ENCODE data around the gene CASZ1.

Gene CASZ1

DNA sequence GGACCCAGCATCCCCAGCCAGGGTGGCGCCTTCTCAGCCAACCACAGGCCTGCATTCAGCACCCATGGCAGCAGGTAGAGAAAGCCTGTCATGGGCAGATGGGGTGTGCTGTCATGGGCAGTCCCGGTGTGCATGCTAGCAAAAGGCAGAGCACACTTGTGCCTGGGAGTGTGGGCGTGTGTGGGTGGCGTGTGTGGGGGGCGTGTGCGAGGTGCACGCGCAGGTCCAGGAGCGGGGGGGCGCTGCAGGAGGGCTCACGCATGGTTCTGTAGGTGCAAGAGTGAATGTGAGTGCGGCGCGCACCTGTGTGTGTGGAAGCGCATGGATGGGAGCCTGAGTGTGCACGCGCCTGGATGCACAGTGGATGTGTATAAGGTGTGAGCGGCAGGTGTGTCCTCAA, 137.2 kb downstream of the CASZ1 start:
- H3K4me1 ChIP-seq (ENCODE audit: control insufficient read depth in 1 of 2, insufficient read depth in 1 of 2, low read depth in 1 of 2, low read length in 1 of 2), result no peaks in the 10 kb centered on the region
- TF ChIP-seq, protein P1, sequence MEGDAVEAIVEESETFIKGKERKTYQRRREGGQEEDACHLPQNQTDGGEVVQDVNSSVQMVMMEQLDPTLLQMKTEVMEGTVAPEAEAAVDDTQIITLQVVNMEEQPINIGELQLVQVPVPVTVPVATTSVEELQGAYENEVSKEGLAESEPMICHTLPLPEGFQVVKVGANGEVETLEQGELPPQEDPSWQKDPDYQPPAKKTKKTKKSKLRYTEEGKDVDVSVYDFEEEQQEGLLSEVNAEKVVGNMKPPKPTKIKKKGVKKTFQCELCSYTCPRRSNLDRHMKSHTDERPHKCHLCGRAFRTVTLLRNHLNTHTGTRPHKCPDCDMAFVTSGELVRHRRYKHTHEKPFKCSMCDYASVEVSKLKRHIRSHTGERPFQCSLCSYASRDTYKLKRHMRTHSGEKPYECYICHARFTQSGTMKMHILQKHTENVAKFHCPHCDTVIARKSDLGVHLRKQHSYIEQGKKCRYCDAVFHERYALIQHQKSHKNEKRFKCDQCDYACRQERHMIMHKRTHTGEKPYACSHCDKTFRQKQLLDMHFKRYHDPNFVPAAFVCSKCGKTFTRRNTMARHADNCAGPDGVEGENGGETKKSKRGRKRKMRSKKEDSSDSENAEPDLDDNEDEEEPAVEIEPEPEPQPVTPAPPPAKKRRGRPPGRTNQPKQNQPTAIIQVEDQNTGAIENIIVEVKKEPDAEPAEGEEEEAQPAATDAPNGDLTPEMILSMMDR (IDR thresholded peaks at IDR 0.05), result no peak
- H3K27ac ChIP-seq, result no peak overlapping the region
- H3K9me3 ChIP-seq, result no peaks in the 10 kb centered on the region
- H3K4me3 ChIP-seq (ENCODE audit: low read depth in 1 of 2, low read length in 1 of 2), result no peak overlapping the region
- H3K27me3 ChIP-seq, result no peaks in the 10 kb centered on the region
- peaks cover 71% of the 10 kb centered on the region for H3K36me3 ChIP-seq

DNA sequence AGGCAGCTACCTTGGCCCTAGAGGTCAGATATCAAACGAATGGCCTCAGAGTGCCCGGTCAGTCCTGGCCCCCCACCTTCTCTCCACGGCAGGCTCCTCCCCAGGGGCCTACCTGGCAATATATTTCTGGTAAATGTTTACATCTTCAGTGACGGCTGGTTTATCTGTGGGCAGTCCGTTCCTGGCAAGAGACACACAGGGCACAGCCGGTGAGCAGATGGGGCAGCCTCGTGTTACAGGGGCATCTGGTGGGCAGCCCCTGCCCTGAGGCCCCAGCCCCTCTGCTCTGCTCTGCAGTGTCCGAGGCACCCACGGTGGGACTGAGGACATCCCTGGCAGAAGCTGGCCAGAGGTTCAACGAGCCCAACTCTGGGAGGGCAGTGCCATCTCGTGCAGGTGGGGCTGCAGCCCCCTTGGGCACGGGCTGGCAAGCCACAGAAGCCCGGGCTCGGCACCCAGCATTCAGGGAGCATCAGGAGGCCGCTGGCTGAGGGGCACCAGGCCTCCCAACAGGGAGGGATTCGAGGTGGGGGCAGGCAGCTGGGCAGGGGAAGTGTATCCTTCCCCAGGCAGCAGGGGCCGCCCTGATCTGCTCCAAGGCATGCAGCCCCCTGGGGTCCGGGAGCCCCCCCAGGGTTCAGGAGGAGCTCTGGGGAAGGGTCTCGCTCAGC, 137.9 kb downstream of the CASZ1 start:
- TF ChIP-seq, protein P1 (IDR thresholded peaks at IDR 0.05), result no peak
- Histone ChIP-seq H3K36me3 (peaks cover 71% of the 10 kb centered on the region), H3K4me3 (ENCODE audit: low read depth in 1 of 2, low read length in 1 of 2) (no peak overlapping the region), H3K9me3 (no peaks in the 10 kb centered on the region), H3K27ac (no peak overlapping the region), H3K4me1 (ENCODE audit: control insufficient read depth in 1 of 2, insufficient read depth in 1 of 2, low read depth in 1 of 2, low read length in 1 of 2) (no peaks in the 10 kb centered on the region), H3K27me3 (no peaks in the 10 kb centered on the region)

DNA sequence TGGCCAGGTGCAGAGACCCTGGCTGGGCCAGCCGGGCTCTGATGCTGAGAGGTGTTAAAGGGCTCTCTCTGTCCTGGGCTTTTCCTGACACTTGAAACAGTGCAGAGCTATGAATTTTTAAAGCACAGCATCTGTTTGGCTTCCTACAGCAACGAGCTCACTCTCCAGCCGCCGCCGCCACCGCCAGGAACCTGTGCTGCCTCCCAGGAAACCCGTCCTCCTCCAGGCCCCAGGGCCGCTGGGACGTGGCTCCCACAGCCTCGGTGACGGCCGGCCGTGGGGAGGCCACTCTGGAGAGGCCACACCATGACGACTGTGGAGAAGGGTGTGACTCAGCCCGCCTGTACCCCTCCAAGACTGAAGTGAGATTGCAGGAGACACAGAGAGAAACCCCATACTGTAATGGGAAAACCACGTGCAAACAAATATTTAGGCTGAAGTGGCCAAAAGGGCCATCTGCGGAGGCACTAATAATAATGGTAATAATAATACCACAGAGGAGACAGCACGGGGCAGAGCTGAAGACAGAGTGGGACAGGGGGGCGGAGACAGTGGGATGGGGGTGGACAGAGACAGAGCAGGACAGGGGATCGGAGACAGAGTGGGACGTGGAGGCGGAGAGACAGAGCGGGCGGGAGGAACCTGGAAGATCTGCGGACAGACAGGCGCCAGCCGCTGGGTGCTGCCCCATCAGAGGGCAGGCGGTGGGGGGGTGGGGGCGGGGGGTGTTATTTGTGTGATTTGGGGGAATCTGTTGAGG, 139.2 kb downstream of the CASZ1 start:
- TF ChIP-seq, protein P1 (IDR thresholded peaks at IDR 0.05), result no peak
- Histone ChIP-seq H3K27me3 (no peaks in the 10 kb centered on the region), H3K27ac (no peak overlapping the region), H3K4me1 (ENCODE audit: control insufficient read depth in 1 of 2, insufficient read depth in 1 of 2, low read depth in 1 of 2, low read length in 1 of 2) (no peaks in the 10 kb centered on the region), H3K36me3 (peaks cover 77% of the 10 kb centered on the region), H3K4me3 (ENCODE audit: low read depth in 1 of 2, low read length in 1 of 2) (no peak overlapping the region), H3K9me3 (no peaks in the 10 kb centered on the region)

GRCh38 chr1:10656431-10656830, 140.0 kb downstream of the CASZ1 start:
- Histone ChIP-seq H3K27me3 (peaks cover under 1% of the 10 kb centered on the region), H3K9me3 (no peaks in the 10 kb centered on the region), H3K4me3 (ENCODE audit: low read depth in 1 of 2, low read length in 1 of 2) (no peak overlapping the region), H3K4me1 (ENCODE audit: control insufficient read depth in 1 of 2, insufficient read depth in 1 of 2, low read depth in 1 of 2, low read length in 1 of 2) (no peaks in the 10 kb centered on the region), H3K36me3 (peaks cover 83% of the 10 kb centered on the region), H3K27ac (no peak overlapping the region)
- TF ChIP-seq, protein P1 (IDR thresholded peaks at IDR 0.05), result no peak

DNA sequence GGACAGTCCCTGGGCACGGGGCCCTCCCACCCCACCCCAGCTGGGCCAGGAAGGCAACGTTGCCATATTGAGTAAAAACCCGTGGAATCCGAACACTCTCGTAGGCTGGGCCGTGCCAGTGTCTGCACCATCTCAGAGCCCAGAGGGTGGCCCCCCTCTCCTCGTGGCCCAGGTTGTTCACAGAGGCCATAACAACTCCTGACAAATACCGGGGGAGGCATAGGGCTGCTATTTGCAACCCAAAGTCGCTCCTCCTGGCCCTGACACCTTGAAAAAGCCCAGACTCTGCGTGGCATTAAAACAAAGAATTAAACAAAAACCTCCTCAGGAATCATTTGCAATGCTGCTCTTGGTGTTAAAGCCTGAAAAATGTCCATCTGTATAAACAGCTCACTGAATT, 141.4 kb downstream of the CASZ1 start:
- H3K4me1 ChIP-seq (ENCODE audit: control insufficient read depth in 1 of 2, insufficient read depth in 1 of 2, low read depth in 1 of 2, low read length in 1 of 2), result no peaks in the 10 kb centered on the region
- no peak overlapping the region for H3K27ac ChIP-seq
- H3K4me3 ChIP-seq (ENCODE audit: low read depth in 1 of 2, low read length in 1 of 2), result no peak overlapping the region
- peaks cover 81% of the 10 kb centered on the region for H3K36me3 ChIP-seq
- peaks cover 11% of the 10 kb centered on the region for H3K27me3 ChIP-seq
- H3K9me3 ChIP-seq, result no peaks in the 10 kb centered on the region
- TF ChIP-seq, protein P1 (IDR thresholded peaks at IDR 0.05), result no peak
